SK-MEL-5 (cell line): ENCODE data around the gene TESK2. TPM values are rescaled to one million over a fixed set of nuclear protein-coding genes. Genes with fewer than 3 reads are reported as not detected.
"Not testable (repeated sequence)": the region's sequence is repeated elsewhere in the genome, so short reads cannot be mapped to it uniquely, and the experiment has no call there.

ENCODE experiments used
- DNase-seq: peaks from one replicate; pipeline ENCODE4 v3.0.0-alpha.2; 2016; ENCODE audit warnings: low read depth, low spot score
- in situ Hi-C: cut with HindIII; loops from 2 replicates; pipeline ENCODE4 v1.10.0; 2016; ENCODE audit warnings: low sequenced_read_pairs, high pct_unique_total_duplicates, low pct_unique_long_range_greater_than_20kb
- total RNA-seq: library from RNA; depleted of rRNA; stranded (reverse); fragments of >200 nt; shearing (Covaris generic); gene quantifications from 2 replicates; pipeline ENCODE4 v1.2.3, GENCODE V29; 2014

Gene TESK2
- total RNA-seq, 1 experiment from 2014 or later, result 32.9 TPM

DNA sequence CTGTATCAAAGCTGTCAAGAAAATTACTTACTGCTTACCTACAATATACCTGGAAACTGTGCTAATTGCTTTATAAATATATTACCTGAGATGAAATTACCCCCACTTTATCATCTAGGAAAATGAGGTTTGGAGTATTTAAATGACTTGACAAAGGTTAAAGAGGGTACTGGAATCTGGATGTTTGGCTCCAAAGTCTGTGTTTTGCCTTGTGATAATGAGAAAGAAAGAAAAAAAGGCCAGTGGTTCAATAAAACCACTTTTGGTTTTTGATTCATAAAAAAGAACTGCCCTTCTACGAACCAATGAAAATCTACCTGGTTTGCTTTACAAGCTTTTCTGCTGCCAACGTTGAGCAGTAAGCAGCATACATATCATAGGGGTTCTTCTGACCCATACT lies 89.4 kb downstream of the TESK2 start:
- in situ Hi-C loops, result no loop called here
- no peak for DNase-seq

GRCh38 chr1:45400049-45400448 lies 90.9 kb downstream of the TESK2 start:
- DNase-seq, result no peak
- in situ Hi-C loops, result no loop called here

GRCh38 chr1:45397285-45397684 lies 93.7 kb downstream of the TESK2 start:
- no peak for DNase-seq
- in situ Hi-C loops, result no loop called here

- in situ Hi-C loops, result no loop called here
- DNase-seq, result no peak
These were observed 95.4 kb downstream of the TESK2 start for GRCh38 chr1:45395582-45395981.

DNA sequence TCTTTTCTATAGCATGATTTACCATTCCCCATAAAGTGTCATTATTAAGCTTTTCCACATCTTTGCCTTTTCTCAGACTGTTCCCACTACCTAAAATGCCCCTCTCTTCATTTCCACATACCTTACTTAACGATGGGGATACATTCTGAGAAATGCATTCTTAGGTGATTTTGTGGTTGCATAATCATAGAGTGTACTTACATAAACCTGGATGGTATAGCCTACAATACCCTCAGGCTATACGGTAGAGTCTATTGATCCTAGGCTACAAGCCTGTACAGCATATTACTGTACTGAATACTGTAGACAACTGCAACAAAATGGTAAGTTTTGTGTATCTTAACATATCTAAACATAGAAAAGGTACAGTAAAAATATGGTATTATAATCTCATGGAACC lies 95.9 kb downstream of the TESK2 start:
- no peak for DNase-seq
- in situ Hi-C loops, result no loop called here

DNA sequence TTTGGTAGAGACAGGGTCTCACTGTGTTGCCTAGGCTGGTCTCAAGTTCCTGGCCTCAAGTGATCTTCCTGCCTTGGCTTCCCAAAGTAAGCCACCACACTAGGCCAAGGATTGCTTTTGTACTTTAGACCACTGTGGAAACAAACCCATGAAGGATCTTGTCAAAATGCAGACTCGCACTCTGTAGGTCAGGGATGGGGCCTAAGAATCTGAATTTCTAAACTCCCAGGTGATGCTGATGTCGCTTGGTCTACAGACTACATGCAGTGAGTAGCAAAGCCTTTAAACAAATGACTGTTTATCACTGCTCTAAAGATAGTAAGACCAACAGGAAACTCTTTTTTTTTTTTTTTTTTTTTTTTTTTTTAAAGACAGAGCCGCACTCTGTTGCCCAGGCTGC lies 96.6 kb downstream of the TESK2 start:
- in situ Hi-C loops, result no loop called here
- peak; percentile 36 for DNase-seq

GRCh38 chr1:45393718-45394302 lies 97.2 kb downstream of the TESK2 start:
- in situ Hi-C loops, result no loop called here
- DNase-seq, result no peak

DNA sequence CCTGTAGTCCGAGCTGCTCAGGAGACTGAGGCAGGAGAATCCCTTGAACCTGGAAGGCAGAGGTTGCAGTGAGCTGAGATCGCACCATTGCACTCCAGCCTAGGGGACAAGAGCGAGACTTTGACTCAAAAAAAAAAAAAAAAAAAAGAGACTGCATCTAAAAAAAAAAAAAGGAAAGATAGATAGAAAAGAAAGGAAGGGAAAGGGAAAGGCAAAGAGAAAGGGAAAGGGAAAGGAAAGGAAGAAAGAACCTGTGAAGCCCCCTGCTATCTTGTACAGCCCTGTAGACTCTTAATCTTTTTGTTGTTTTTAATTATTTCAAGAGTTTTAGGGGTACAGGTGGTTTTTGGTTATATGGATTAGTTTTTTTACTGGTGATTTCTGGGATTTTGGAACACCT lies 104.7 kb downstream of the TESK2 start:
- in situ Hi-C loops, result no loop called here
- DNase-seq, result no peak

DNA sequence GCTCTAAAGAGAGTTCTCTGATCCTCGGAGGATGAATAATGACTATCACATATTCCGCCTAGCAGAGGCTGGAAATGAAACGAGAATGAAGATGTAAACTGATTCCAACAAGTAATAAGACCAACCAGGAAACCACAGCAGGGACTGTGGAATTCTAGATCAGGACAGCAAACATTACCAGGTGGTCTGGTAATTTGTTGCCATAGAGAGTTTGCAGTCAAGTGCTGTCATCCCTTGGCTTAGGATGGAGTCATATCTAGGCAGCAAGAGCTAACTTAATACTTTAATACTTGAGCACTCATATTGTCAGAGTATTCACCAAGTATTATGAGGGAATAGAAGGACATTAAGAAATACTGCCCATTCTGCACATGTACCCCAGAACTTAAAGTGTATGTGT lies 105.7 kb downstream of the TESK2 start:
- in situ Hi-C loops, result no loop called here
- no peak for DNase-seq

GRCh38 chr1:45384213-45384612 lies 106.8 kb downstream of the TESK2 start:
- in situ Hi-C loops, DNase-seq: not testable (repeated sequence)

DNA sequence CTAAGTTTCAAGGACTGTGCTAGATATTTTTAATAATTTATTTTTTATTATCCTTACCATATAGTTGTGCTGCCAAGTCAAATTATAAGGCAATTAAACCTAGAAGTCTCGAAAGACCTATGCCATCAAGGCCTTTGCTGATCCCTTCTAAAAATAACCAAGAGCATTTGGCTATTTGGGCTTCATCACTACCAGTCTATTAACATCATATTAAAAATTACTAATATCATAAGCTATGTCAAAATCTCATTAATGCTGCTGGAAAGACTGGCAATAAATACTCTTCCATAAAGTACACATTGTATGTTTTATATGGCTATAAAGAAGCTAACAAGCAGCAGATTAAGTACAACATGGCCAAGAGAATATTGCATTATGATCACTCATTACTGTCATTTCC lies 107.8 kb downstream of the TESK2 start:
- DNase-seq, result no peak
- in situ Hi-C loops, result no loop called here

- in situ Hi-C loops, result no loop called here
- DNase-seq, result no peak
These were observed 109.7 kb downstream of the TESK2 start for GRCh38 chr1:45381243-45381642.

DNA sequence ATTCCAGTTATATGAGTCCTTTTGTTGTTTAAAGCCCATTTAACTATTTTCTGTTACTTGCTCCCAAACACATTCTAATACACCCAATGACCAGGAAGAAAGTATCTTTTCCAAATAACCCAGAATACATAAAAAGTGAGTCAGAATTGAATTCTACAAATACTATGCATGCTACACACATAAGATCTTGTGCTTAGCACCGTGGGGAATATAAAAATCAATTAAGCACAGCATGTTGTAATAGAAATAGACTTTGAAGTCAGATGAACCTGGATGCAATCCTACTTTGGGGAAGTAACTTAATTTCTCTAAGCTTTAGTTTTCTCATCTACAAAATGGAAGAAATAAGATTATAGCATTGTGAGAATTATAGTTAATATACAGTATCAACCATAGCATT lies 110.2 kb downstream of the TESK2 start:
- DNase-seq, result no peak
- in situ Hi-C loops, result no loop called here

- no peak for DNase-seq
- in situ Hi-C loops, result no loop called here
These were observed 110.8 kb downstream of the TESK2 start for GRCh38 chr1:45380125-45380524.

DNA sequence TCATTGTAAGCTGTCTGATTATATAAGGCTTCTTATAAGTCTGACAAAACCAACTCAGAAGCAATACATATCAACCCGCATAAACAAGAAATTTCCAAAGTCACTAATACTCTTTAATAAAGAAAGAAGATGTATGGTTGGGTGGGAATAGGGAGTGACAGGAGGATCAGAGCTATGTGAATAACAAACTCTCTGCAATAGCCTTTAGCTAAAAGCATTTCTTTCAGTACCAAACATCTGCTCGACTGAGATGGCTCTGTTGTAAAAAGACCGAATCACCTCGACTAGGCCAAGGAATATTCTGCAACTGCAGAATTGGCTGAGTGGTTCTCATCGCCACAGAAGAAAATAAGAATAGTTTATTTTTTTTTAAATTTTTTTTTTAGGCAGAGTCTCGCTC lies 111.4 kb downstream of the TESK2 start:
- in situ Hi-C loops, result no loop called here
- no peak for DNase-seq

DNA sequence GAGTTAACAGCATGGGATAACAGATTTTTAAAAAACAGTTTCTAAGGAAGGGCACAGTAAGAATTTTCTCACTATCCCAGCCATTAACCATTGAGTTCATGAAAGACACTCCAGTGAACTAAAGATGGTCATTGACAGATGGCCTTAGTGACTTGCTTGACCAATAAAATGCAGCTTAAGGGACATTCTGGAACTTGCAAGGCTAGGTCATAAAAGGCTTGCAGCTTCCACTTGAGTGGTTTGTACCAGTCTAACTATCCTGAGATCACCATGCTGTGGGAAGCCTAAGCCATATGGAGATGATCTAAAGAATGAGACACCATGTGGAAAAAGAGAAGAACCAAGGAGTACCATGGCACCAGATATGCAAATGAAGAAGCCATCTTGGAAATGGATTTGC lies 112.8 kb downstream of the TESK2 start:
- in situ Hi-C loops, result no loop called here
- DNase-seq, result no peak

DNA sequence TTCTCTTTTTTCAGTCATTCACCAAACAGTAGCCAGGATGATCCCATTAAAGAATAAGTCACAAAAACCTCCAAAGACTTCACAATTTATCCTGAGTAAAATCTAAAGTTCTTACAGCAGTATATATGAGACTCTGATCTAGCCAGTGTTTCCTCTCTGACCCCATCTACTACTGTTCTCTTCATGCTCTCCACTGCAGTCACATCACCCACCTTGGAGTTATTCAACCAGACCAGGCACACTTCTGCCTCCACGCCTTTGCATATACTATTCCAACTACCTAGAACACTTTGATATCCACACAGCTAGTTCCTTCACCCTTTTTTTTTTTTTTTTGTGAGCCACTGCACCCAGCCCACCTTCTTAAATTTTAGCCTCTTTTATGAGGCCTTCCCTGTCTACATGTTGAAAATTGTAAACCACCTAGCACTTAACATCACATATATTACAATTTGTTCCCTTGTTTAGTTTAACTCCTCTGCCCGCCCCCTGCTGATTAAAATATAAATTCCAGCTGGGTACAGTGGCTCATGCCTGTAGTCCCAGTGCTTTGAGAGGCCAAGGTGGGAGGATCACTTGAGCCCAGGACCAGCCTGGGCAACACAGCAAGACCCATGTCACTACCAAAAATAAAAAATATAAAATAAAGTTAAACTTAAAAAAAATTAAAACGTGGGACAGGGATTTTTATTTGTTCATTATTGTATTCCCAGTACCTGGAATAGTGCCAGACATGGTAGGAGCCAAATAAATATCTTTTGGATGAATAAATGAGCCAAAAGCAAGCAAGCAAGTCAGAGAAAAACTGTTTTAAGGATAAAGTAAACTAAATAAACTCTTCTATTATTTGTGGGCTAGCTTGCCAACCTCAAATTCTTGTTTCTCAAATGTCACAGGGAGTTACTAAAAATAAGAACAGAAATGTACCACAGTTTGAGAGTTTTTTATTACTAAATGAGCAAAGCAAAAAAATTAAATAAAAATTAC lies 115.6 kb downstream of the TESK2 start:
- in situ Hi-C loops, result no loop called here
- DNase-seq, result peak; percentile 22

DNA sequence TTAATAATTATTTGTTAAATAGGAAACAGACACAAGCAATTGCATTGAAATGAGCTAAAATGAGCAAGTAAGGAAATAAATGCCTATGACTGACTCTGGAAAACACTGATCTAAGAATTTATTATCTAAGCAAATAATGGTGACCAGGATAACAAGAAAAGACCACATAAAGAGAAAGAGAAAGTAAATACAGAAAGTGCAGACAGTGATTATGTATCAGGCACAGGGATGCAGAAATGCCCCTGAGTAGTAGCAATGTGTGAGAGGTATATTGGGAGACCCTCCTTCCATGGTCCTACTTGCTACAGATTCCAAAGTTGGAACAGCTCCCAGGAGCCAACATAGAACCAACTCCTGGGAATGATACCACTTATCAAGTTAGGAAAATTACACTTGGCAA lies 117.4 kb downstream of the TESK2 start:
- no peak for DNase-seq
- in situ Hi-C loops, result no loop called here

DNA sequence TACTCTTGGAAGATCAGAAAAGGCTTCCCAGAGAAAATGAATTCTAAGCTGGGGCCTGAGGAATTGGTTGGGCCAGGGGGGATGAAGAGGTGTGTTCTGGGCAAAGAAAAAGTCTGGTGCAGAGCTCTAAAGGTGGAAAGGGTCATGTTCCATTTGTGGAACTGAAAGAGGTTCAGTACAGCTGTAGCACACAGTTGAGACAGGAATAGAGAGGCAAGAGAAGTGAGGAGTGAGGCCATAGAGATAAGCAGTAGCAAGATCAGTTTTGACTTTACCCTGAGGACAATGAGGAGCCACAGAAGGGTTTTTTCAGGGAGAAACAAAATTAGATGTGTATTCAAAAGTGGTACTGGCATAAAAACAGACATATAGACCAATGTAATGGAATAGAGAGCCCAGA lies 120.4 kb downstream of the TESK2 start:
- DNase-seq, result no peak
- in situ Hi-C loops, result no loop called here
